K562 (cell line): ENCODE measurements around the gene GCK. TPM values are rescaled to one million over a fixed set of nuclear protein-coding genes. Genes with fewer than 3 reads are reported as not detected.

Experiments used
- FIP1L1 ChIP-seq: fragments of 200-400 bp; formaldehyde crosslinking; IDR thresholded peaks from 2 replicates; pipeline ENCODE4 v1.6.1; 2018; ENCODE audit warnings: mild to moderate bottlenecking, low read depth, low read length; ENCODE audit not compliant: poor library complexity, severe bottlenecking
- HDAC3 ChIP-seq: fragments of 450-650 bp; IDR thresholded peaks from 2 replicates; pipeline ENCODE4 v1.6.1; 2018; ENCODE audit warnings: borderline replicate concordance, mild to moderate bottlenecking, moderate library complexity; ENCODE audit not compliant: partially characterized antibody
- HNRNPUL1 ChIP-seq: fragments of 200-400 bp; formaldehyde crosslinking; IDR thresholded peaks from 2 replicates; pipeline ENCODE4 v1.6.1; 2017; ENCODE audit warnings: low read length
- NCOA6 ChIP-seq: fragments of 450-650 bp; IDR thresholded peaks from 2 replicates; pipeline ENCODE4 v1.6.1; 2017; ENCODE audit warnings: mild to moderate bottlenecking
- RFX7 ChIP-seq: fragments of 250-450 bp; sonication (Bioruptor Pico); IDR thresholded peaks from 2 replicates; pipeline ENCODE4 v1.5.1; 2021; ENCODE audit warnings: mild to moderate bottlenecking
- ZBTB7A ChIP-seq: IDR thresholded peaks from 2 replicates; pipeline ENCODE4 v1.6.1; 2011; ENCODE audit warnings: low read depth, mild to moderate bottlenecking, low read length, moderate library complexity, borderline replicate concordance; ENCODE audit not compliant: control insufficient read depth
- ZNF133 ChIP-seq: fragments of 250-450 bp; sonication (Bioruptor Pico); IDR thresholded peaks from 2 replicates; pipeline ENCODE4 v1.4.0; 2020; ENCODE audit warnings: mild to moderate bottlenecking
- ZNF311 ChIP-seq: fragments of 250-450 bp; sonication (Bioruptor Pico); IDR thresholded peaks from 2 replicates; pipeline ENCODE4 v1.4.0; 2020; ENCODE audit warnings: mild to moderate bottlenecking, moderate library complexity
- polyA plus RNA-seq, 8 experiments: library from polyadenylated mRNA; depleted of rRNA in 4 of 8; stranded (reverse) in 5 of 8; unstranded in 3 of 8; fragments of >200 nt; fragmentation: Nextera tagmentation in 2 of 8; fragmentation: Illumina TruSeq in 1 of 8; extraction: Ambion mirVana in 2 of 8; extraction: Trizol in 1 of 8; gene quantifications; 2 replicates each; pipeline versions ENCODE4 v1.2.1 to v1.2.3, GENCODE V29; 2011 to 2014; ENCODE audit warnings: inconsistent platforms in 1 of 8, missing spikeins in 1 of 8
- total RNA-seq, 7 experiments: library from RNA; depleted of rRNA in 6 of 7; stranded (reverse); fragments of >200 nt in 6 of 7; fragmentation: Illumina TruSeq in 2 of 7; extraction: Trizol in 2 of 7; gene quantifications; 2 replicates each; pipeline versions ENCODE4 v1.2.1 to v1.2.3, GENCODE V29; 2011 to 2021; ENCODE audit warnings: low replicate concordance in 1 of 7
- TF ChIP-seq, protein P1 (sequence below): fragments of 250-450 bp; sonication (Bioruptor Pico); IDR thresholded peaks from 2 replicates; pipeline ENCODE4 v1.4.0; 2020; ENCODE audit warnings: mild to moderate bottlenecking, moderate library complexity
- TF ChIP-seq, protein P2 (sequence below), 3 experiments: fragments of 200-800 bp in 1 of 3; sonication (Bioruptor generic) in 1 of 3; sonication (generic) in 1 of 3; formaldehyde crosslinking in 1 of 3; IDR thresholded peaks; 2 replicates each; pipeline versions ENCODE4 v1.6.1 to v1.8.0; 2016 to 2022; ENCODE audit warnings: mild to moderate bottlenecking in 2 of 3, missing compliant biosample characterization in 2 of 3, missing genetic modification characterization in 2 of 3, missing genetic modification reagents in 1 of 3
- TF ChIP-seq, protein P3 (sequence below): sonication (generic); formaldehyde crosslinking; IDR thresholded peaks from 2 replicates; pipeline ENCODE4 v1.8.0; 2022; ENCODE audit warnings: mild to moderate bottlenecking, missing genetic modification reagents
- TF ChIP-seq, protein P4 (sequence below): fragments of 250-450 bp; sonication (Bioruptor Pico); IDR thresholded peaks from 2 replicates; pipeline ENCODE4 v1.5.0; 2020; ENCODE audit warnings: mild to moderate bottlenecking
- TF ChIP-seq, protein P5 (sequence below), 2 experiments: fragments of 200-800 bp in 1 of 2; sonication (Bioruptor generic) in 1 of 2; sonication (generic) in 1 of 2; formaldehyde crosslinking in 1 of 2; IDR thresholded peaks in 1 of 2; conservative IDR thresholded peaks in 1 of 2; 2 replicates each; pipeline versions ENCODE4 v1.5.0 to v1.6.1; 2016 to 2020; ENCODE audit warnings: missing compliant biosample characterization in 1 of 2, missing genetic modification characterization in 1 of 2, missing genetic modification reagents in 1 of 2

The GCK gene
- total and polyA plus RNA-seq, 9 of the 15 experiments (the other 6 are each of a cell fraction or from before 2014, with no cell fraction given) = 0.11 to 0.55 (median 0.16) TPM; not detected in 3

DNA sequence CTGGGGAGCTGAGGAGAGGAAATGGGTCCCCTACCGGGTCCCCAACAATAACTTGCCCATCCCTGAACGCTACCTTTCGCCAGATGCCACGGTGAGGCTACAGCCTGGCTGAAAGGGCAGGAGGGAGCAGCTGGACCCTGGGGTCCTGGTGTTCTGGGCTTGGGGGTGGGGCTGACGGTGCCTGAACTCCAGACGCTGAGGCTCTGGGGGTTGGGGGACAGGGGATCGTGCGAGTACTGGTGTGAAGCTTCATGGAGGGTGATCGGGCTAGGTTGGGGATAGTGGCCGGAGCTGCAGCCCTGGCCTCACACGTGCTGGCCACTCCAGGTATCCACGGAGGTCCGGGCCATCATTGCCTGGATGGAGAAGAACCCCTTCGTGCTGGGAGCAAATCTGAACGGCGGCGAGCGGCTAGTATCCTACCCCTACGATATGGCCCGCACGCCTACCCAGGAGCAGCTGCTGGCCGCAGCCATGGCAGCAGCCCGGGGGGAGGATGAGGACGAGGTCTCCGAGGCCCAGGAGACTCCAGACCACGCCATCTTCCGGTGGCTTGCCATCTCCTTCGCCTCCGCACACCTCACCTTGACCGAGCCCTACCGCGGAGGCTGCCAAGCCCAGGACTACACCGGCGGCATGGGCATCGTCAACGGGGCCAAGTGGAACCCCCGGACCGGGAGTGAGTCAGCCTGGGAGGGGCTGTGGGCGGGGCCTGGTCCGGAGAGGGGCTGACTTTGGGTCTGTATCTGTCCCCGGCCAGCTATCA lies 76.8 kb downstream of the GCK start (continued):
- TF ChIP-seq, protein P1, sequence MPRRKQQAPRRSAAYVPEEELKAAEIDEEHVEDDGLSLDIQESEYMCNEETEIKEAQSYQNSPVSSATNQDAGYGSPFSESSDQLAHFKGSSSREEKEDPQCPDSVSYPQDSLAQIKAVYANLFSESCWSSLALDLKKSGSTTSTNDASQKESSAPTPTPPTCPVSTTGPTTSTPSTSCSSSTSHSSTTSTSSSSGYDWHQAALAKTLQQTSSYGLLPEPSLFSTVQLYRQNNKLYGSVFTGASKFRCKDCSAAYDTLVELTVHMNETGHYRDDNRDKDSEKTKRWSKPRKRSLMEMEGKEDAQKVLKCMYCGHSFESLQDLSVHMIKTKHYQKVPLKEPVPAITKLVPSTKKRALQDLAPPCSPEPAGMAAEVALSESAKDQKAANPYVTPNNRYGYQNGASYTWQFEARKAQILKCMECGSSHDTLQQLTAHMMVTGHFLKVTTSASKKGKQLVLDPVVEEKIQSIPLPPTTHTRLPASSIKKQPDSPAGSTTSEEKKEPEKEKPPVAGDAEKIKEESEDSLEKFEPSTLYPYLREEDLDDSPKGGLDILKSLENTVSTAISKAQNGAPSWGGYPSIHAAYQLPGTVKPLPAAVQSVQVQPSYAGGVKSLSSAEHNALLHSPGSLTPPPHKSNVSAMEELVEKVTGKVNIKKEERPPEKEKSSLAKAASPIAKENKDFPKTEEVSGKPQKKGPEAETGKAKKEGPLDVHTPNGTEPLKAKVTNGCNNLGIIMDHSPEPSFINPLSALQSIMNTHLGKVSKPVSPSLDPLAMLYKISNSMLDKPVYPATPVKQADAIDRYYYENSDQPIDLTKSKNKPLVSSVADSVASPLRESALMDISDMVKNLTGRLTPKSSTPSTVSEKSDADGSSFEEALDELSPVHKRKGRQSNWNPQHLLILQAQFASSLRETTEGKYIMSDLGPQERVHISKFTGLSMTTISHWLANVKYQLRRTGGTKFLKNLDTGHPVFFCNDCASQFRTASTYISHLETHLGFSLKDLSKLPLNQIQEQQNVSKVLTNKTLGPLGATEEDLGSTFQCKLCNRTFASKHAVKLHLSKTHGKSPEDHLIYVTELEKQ (CRISPR knock-in tag) = no peak
- TF ChIP-seq, protein P2, sequence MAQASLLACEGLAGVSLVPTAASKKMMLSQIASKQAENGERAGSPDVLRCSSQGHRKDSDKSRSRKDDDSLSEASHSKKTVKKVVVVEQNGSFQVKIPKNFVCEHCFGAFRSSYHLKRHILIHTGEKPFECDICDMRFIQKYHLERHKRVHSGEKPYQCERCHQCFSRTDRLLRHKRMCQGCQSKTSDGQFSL (CRISPR knock-in tag; IDR thresholded peaks at IDR 0.05) = peak; percentile 38; the same call in 1 of the 2 replicates
- TF ChIP-seq, protein P2 (tag; IDR thresholded peaks at IDR 0.05) = no peak
- TF ChIP-seq ZNF133 (CRISPR knock-in tag) = no peak
- no peak for TF ChIP-seq HDAC3
- no peak for TF ChIP-seq HNRNPUL1
- no peak for TF ChIP-seq NCOA6
- no peak for TF ChIP-seq ZNF311 (CRISPR knock-in tag)
- no peak for TF ChIP-seq RFX7
- TF ChIP-seq, protein P3, sequence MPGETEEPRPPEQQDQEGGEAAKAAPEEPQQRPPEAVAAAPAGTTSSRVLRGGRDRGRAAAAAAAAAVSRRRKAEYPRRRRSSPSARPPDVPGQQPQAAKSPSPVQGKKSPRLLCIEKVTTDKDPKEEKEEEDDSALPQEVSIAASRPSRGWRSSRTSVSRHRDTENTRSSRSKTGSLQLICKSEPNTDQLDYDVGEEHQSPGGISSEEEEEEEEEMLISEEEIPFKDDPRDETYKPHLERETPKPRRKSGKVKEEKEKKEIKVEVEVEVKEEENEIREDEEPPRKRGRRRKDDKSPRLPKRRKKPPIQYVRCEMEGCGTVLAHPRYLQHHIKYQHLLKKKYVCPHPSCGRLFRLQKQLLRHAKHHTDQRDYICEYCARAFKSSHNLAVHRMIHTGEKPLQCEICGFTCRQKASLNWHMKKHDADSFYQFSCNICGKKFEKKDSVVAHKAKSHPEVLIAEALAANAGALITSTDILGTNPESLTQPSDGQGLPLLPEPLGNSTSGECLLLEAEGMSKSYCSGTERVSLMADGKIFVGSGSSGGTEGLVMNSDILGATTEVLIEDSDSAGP (CRISPR knock-in tag) = no peak
- TF ChIP-seq, protein P4, sequence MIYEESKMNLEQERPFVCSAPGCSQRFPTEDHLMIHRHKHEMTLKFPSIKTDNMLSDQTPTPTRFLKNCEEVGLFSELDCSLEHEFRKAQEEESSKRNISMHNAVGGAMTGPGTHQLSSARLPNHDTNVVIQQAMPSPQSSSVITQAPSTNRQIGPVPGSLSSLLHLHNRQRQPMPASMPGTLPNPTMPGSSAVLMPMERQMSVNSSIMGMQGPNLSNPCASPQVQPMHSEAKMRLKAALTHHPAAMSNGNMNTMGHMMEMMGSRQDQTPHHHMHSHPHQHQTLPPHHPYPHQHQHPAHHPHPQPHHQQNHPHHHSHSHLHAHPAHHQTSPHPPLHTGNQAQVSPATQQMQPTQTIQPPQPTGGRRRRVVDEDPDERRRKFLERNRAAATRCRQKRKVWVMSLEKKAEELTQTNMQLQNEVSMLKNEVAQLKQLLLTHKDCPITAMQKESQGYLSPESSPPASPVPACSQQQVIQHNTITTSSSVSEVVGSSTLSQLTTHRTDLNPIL = no peak
- TF ChIP-seq, protein P5, sequence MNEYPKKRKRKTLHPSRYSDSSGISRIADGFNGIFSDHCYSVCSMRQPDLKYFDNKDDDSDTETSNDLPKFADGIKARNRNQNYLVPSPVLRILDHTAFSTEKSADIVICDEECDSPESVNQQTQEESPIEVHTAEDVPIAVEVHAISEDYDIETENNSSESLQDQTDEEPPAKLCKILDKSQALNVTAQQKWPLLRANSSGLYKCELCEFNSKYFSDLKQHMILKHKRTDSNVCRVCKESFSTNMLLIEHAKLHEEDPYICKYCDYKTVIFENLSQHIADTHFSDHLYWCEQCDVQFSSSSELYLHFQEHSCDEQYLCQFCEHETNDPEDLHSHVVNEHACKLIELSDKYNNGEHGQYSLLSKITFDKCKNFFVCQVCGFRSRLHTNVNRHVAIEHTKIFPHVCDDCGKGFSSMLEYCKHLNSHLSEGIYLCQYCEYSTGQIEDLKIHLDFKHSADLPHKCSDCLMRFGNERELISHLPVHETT (CRISPR knock-in tag; conservative IDR thresholded peaks at IDR 0.05 in 1 of 2, IDR thresholded peaks at IDR 0.05 in 1 of 2) = no peak
- TF ChIP-seq ZBTB7A = no peak
- peak; percentile 50 for TF ChIP-seq FIP1L1
